8988T (cell line): Measurements from ENCODE around the gene EIF4A3.
"Not testable (repeated sequence)": the region's sequence is repeated elsewhere in the genome, so short reads cannot be mapped to it uniquely, and the experiment has no call there.

Experiments
- DNase-seq: peaks from one replicate; pipeline ENCODE4 v3.0.0; 2011

The EIF4A3 gene

GRCh38 chr17:80097844-80098691, 48.9 kb downstream of the EIF4A3 start:
- DNase-seq = no peak

DNA sequence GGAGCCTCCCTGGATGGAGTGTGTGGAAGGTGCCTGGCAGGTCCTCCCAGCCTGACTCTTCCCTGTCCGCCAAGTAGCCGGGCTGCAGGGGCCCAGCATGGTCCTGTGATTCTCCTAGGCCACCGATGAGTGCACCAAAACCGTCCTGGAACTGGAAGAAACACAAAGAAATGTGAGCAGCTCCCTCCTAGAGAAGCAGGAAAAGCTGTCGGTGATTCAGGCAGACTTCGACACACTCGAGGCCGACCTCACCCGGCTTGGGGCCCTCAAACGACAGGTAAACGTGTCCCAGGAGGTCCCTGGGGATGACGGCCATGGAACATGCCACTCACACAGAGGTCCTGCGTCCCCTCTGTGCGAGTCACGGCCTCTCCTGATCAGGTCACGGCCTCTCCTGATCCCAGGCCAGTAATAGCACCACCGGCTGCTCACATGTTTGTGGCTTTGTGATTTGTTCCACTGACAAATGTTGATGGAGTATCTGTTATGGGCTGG, 49.8 kb downstream of the EIF4A3 start:
- no peak for DNase-seq

- no peak for DNase-seq
Observed at GRCh38 chr17:80096561-80097021, 50.3 kb downstream of the EIF4A3 start.

GRCh38 chr17:80095844-80096475, 51.0 kb downstream of the EIF4A3 start:
- no peak for DNase-seq

DNA sequence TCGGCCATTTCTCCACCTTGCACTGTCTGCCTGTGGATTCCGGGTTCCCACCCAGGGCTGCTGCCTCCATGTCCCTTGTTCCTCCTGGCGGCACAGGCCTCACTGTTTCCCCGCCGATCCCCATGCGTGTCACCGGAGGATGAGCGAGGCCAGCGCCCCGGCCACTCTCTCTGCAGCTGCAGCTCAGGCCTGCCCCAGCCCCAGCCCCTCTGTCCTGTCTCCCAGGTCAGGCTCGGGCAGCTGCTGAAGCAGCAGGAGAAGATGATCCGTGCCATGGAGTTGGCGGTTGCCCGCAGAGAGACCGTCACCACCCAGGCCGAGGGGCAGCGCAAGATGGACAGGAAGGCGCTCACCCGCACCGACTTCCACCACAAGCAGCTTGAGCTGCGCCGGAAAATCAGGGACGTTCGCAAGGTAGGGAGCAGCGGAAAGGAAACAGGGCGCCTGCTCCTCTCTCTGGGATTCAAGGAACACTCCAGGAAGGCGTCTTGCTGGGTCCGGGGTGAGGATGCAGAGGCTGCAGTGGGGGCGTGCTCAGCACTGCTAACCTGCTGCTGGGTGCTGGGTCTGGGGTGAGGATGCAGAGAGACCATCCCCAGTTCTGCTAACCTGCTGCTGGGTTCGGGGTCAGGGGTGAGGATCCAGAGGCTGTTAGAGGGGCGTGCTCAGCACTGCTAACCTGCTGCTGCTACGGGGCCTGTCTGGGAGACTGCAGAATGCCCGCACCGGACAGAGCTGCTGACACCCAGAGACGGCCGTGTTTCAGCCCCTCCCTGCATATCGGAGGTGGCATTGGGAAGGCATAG, 51.7 kb downstream of the EIF4A3 start:
- no peak for DNase-seq

DNA sequence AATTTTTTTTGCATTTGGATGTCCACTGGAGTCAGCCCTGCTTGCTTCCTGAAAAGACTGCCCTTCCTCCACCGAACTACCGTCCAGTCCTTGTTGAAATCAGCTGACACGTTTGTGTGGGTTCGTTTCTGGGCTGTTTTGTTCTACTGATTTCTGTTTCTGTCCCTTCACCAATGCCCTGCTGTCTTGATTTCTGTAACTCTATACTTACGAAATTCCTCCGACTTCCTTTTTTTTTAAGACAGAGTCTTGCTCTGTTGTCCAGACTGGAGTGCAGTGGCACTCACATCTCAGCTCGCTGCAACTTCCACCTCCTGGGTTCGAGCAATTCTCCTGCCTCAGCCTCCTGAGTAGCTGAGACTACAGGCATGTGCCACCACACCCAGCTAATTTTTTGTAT, 54.0 kb downstream of the EIF4A3 start:
- DNase-seq = no peak

- DNase-seq = no peak
Observed at GRCh38 chr17:80091376-80091775, 55.6 kb downstream of the EIF4A3 start.

GRCh38 chr17:80090164-80090563, 56.8 kb downstream of the EIF4A3 start:
- not testable (repeated sequence) for DNase-seq

GRCh38 chr17:80089762-80090161, 57.2 kb downstream of the EIF4A3 start:
- DNase-seq = no peak

GRCh38 chr17:80087346-80088265, 59.3 kb downstream of the EIF4A3 start:
- no peak for DNase-seq

GRCh38 chr17:80086616-80087015, 60.3 kb downstream of the EIF4A3 start:
- no peak for DNase-seq

- no peak for DNase-seq
Observed at GRCh38 chr17:80086081-80086480, 60.8 kb downstream of the EIF4A3 start.

GRCh38 chr17:80084773-80085172, 62.2 kb downstream of the EIF4A3 start:
- no peak for DNase-seq
